Fibroblast of the aortic adventitia (primary cell): ENCODE results near the gene USP28. TPM values are rescaled to one million over a fixed set of nuclear protein-coding genes. Genes with fewer than 3 reads are reported as not detected.

ENCODE experiments used
- DNase-seq: peaks from one replicate; pipeline ENCODE4 v3.0.0-alpha.2; 2010; ENCODE audit warnings: low read depth
- H3K4me3 ChIP-seq: 2 replicates; pipeline ENCODE4 v1.5.1; 2011; ENCODE audit warnings: low read depth, mild to moderate bottlenecking, control low read depth, low read length, moderate library complexity
- CTCF ChIP-seq: IDR thresholded peaks from 2 replicates; pipeline ENCODE4 v1.5.1; 2011; ENCODE audit warnings: mild to moderate bottlenecking, low read length, control low read depth, inconsistent platforms; ENCODE audit not compliant: insufficient read depth
- total RNA-seq: library from RNA; depleted of rRNA; stranded (reverse); fragments of >200 nt; gene quantifications from 2 replicates; pipeline ENCODE4 v1.2.3, GENCODE V29; 2012; ENCODE audit warnings: low replicate concordance

Gene USP28
- total RNA-seq, 1 donor = 22.4 TPM

DNA sequence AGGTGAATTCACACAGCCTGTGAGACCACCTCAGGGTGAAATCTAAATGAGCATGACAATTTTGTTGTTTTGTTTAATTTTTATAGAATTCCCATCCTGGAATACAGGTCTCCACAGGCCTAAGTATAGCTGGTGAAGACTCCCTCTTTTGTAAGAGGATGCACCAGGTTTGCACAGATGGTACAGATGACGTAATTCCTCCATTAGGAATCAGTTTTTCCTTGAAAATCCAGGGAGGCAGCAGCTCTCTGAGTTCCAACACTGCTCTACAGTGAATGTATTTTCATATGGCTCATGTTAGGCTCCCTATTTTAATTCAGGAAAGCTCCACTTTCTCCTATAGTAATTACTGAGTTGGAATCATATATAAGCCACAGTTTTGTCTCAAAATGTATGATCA lies 47.2 kb downstream of the USP28 start:
- no peak for TF ChIP-seq CTCF
- no peak for DNase-seq
- H3K4me3 ChIP-seq = no peak overlapping the region

DNA sequence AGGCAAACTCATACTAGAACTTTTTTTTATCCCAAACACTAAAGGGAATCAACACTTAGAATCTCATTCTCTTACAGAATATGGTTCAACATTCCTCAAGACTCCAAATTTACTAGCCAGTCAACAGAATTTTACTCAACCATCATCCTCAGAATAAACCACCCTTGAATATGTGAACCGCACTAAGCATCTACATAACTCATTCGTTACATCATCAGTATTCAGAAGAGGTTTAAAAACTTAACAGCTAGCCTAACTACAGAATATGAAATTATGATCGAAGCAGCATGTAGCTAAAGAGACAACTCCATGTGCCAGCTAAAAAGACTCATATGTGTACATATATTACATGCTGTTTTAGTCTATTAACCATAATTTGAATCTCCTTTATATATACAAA lies 47.9 kb downstream of the USP28 start:
- H3K4me3 ChIP-seq = no peak overlapping the region
- no peak for TF ChIP-seq CTCF
- DNase-seq = no peak

- TF ChIP-seq CTCF = no peak
- peak; percentile 10 for DNase-seq
- no peak overlapping the region for H3K4me3 ChIP-seq
Observed at GRCh38 chr11:113818426-113818825, 56.9 kb downstream of the USP28 start.

- no peak overlapping the region for H3K4me3 ChIP-seq
- TF ChIP-seq CTCF = no peak
Observed at GRCh38 chr11:113817626-113818025, 57.7 kb downstream of the USP28 start.

GRCh38 chr11:113817162-113817561 lies 58.2 kb downstream of the USP28 start:
- no peak for TF ChIP-seq CTCF
- no peak overlapping the region for H3K4me3 ChIP-seq
- no peak for DNase-seq

More at GRCh38 chr11:113817626-113818025, 57.7 kb downstream of the USP28 start:
- DNase-seq = no peak

DNA sequence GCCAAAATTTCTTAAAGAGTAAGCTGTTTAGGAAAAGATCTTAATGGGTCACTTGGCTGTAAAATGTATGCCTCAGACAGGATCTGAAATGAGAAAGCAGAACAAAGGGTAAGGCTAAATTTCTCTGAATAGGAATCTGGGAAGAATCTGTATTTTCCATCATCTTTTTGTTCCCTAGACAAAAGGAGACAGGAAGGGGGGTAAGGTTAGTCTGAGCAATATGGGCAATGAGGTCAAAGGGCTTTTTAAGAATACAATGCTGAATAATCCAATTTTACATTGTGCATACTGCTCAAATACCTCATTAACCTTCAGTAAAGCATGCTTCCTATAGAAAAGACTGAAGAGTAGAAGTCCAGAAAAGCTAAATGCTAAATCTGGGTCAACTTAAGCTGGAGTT lies 61.2 kb downstream of the USP28 start:
- no peak for TF ChIP-seq CTCF
- H3K4me3 ChIP-seq = no peak overlapping the region
- no peak for DNase-seq

- no peak overlapping the region for H3K4me3 ChIP-seq
- no peak for DNase-seq
- no peak for TF ChIP-seq CTCF
Observed at GRCh38 chr11:113808931-113809330, 66.4 kb downstream of the USP28 start.
